ENCODE measurements around the gene PGAM2. TPM values are rescaled to one million over a fixed set of nuclear protein-coding genes. Genes with fewer than 3 reads are reported as not detected.

PGAM2 gene
- total RNA-seq, 1 donor from 2014 or later: 0.44 TPM

- ATAC-seq: no peak
- Histone ChIP-seq H3K4me1 (peaks cover 4% of the 10 kb centered on the region), H3K27ac (peak overlapping the region; percentile 11), H3K4me3 (no peak overlapping the region), H3K9me3 (no peaks in the 10 kb centered on the region), H3K27me3 (ENCODE audit: low read depth) (peaks cover 20% of the 10 kb centered on the region), H3K36me3 (peaks cover 55% of the 10 kb centered on the region)
- no peak for DNase-seq
- intact Hi-C loops (cut with DNase I): no loop called here
- TF ChIP-seq CTCF (IDR thresholded peaks at IDR 0.05): no peak
These were observed 42.8 kb upstream of the PGAM2 start for GRCh38 chr7:44107961-44108767.

GRCh38 chr7:44107116-44107960 is 42.0 kb upstream of the PGAM2 start:
- Histone ChIP-seq H3K27me3 (ENCODE audit: low read depth) (peaks cover 20% of the 10 kb centered on the region), H3K4me3 (peak overlapping the region; percentile 11), H3K4me1 (peaks cover 4% of the 10 kb centered on the region), H3K9me3 (no peaks in the 10 kb centered on the region), H3K27ac (peak overlapping the region; percentile 46), H3K36me3 (peaks cover 47% of the 10 kb centered on the region)
- intact Hi-C loops (cut with DNase I): no loop called here
- ATAC-seq: no peak
- no peak for TF ChIP-seq CTCF (IDR thresholded peaks at IDR 0.05)
- no peak for DNase-seq

- H3K36me3 ChIP-seq: peaks cover 44% of the 10 kb centered on the region
- H3K4me1 ChIP-seq: peaks cover 4% of the 10 kb centered on the region
- H3K9me3 ChIP-seq: no peaks in the 10 kb centered on the region
- DNase-seq (no peak), ATAC-seq (no peak)
- TF ChIP-seq CTCF (IDR thresholded peaks at IDR 0.05): no peak
- intact Hi-C loops (cut with DNase I): no loop called here
- peak overlapping the region; percentile 59 for H3K4me3 ChIP-seq
- peaks cover 20% of the 10 kb centered on the region for H3K27me3 ChIP-seq (ENCODE audit: low read depth)
- H3K27ac ChIP-seq: peak overlapping the region; percentile 81
These were observed 41.1 kb upstream of the PGAM2 start for GRCh38 chr7:44106311-44107065.

- Histone ChIP-seq H3K36me3 (peaks cover 37% of the 10 kb centered on the region), H3K27ac (peak overlapping the region; percentile 81)
- intact Hi-C loops (cut with DNase I): no loop called here
These were observed 40.5 kb upstream of the PGAM2 start for GRCh38 chr7:44105832-44106231.

More at GRCh38 chr7:44105832-44106231, 40.5 kb upstream of the PGAM2 start:
- no peaks in the 10 kb centered on the region for H3K9me3 ChIP-seq
- peaks cover 20% of the 10 kb centered on the region for H3K27me3 ChIP-seq (ENCODE audit: low read depth)
- ATAC-seq (no peak), DNase-seq (no peak)
- H3K4me1 ChIP-seq: peaks cover 4% of the 10 kb centered on the region
- TF ChIP-seq CTCF (IDR thresholded peaks at IDR 0.05): no peak
- H3K4me3 ChIP-seq: peak overlapping the region; percentile 59

Measured in lower lobe of right lung (tissue), 2 donors.